ENCODE measurements around the gene CCDC196.

Gene CCDC196

GRCh38 chr14:66485910-66486421 is at the start of gene CCDC196:
CCDC196 (plus strand) TSS chr14:66486371; CDS start chr14:66486503, 132 bp downstream.
- DNase-seq = no peak

- DNase-seq = no peak
Observed at GRCh38 chr14:66440801-66441200, 45.4 kb upstream of the CCDC196 start.

GRCh38 chr14:66442953-66443571 is 43.1 kb upstream of the CCDC196 start:
- no peak for DNase-seq

- DNase-seq = no peak
Observed at GRCh38 chr14:66443785-66444184, 42.4 kb upstream of the CCDC196 start.

GRCh38 chr14:66444271-66444927 is 41.8 kb upstream of the CCDC196 start:
- DNase-seq = no peak

GRCh38 chr14:66445936-66446335 is 40.2 kb upstream of the CCDC196 start:
- no peak for DNase-seq

GRCh38 chr14:66453469-66453868 is 32.7 kb upstream of the CCDC196 start:
- no peak for DNase-seq

- DNase-seq = no peak
Observed at GRCh38 chr14:66459603-66460002, 26.6 kb upstream of the CCDC196 start.

- no peak for DNase-seq
Observed at GRCh38 chr14:66464261-66464660, 21.9 kb upstream of the CCDC196 start.

- DNase-seq = no peak
Observed at GRCh38 chr14:66468778-66469367, 17.3 kb upstream of the CCDC196 start.

- DNase-seq = no peak
Observed at GRCh38 chr14:66471584-66471983, 14.6 kb upstream of the CCDC196 start.

- DNase-seq = no peak
Observed at GRCh38 chr14:66472251-66472650, 13.9 kb upstream of the CCDC196 start.

GRCh38 chr14:66473223-66473622 is 12.9 kb upstream of the CCDC196 start:
- no peak for DNase-seq

GRCh38 chr14:66476964-66477363 is 9.2 kb upstream of the CCDC196 start:
- DNase-seq = no peak

- no peak for DNase-seq
Observed at GRCh38 chr14:66477567-66477966, 8.6 kb upstream of the CCDC196 start.

- DNase-seq = no peak
Observed at GRCh38 chr14:66482873-66483272, 3.3 kb upstream of the CCDC196 start.

GRCh38 chr14:66483322-66483721 is 2.8 kb upstream of the CCDC196 start:
- no peak for DNase-seq

GRCh38 chr14:66485029-66485428 is 1.1 kb upstream of the CCDC196 start:
- no peak for DNase-seq

- DNase-seq = no peak
Observed at GRCh38 chr14:66487164-66487563, 993 bp downstream of the CCDC196 start.

- no peak for DNase-seq
Observed at GRCh38 chr14:66490143-66491111, 4.3 kb downstream of the CCDC196 start.

GRCh38 chr14:66493750-66494149 is 7.6 kb downstream of the CCDC196 start:
- DNase-seq = no peak

GRCh38 chr14:66495218-66496098 is 9.3 kb downstream of the CCDC196 start:
- DNase-seq = peak; percentile 30
